ENCODE results near the gene PLCB3. TPM values are rescaled to one million over a fixed set of nuclear protein-coding genes. Genes with fewer than 3 reads are reported as not detected.

The PLCB3 gene
- total and polyA plus RNA-seq, 2 donors (not counting 3 experiments of a cell fraction or from before 2014, with no cell fraction given), result 32.3 to 61.1 TPM

DNA sequence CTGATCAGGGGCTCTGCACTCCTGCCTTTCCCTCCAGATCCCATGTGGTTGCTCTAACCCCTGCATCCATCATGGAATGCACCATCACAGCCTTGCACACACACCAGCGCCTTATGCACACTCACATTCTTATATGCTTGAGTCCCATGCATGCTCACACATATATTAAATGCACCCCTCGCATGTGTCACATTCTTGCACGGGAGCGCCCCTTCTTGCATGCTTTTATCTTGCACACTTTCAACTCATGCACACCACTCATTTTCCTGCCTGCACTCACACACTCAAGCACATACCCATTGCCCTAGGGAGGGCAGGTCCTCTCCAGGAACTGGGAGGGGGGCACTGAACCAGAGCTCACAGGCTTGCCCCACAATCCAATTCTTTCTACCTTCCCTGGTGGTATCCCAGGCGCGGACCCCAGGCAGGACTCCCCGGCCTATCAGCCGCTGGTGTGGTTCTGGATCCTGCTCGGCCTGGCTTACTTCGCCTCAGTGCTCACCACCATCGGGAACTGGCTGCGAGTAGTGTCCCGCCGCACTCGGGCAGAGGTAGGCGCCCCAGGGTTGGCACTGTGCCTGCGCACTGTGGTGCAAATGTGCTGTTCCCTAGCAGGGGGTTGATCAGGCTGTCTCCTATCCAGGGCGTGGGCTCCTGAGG, 46.5 kb downstream of the PLCB3 start:
- TF ChIP-seq JUN (IDR thresholded peaks at IDR 0.05; ENCODE audit: borderline replicate concordance, insufficient read depth, insufficient read length, low read depth) (no peak), EZH2 (IDR thresholded peaks at IDR 0.05; ENCODE audit: borderline replicate concordance, low read depth, low read length, severe bottlenecking) (peak; percentile 75), POLR2AphosphoS5 (IDR thresholded peaks at IDR 0.05; ENCODE audit: insufficient read depth, low read depth, low read length) (no peak), FOS (IDR thresholded peaks at IDR 0.05; ENCODE audit: borderline replicate concordance, insufficient read depth, low read length) (no peak), GATA2 (IDR thresholded peaks at IDR 0.05; ENCODE audit: insufficient read depth, insufficient read length, low read depth, low read length) (no peak), POLR2A (IDR thresholded peaks at IDR 0.05; ENCODE audit: low read depth, low read length) (no peak), MYC (IDR thresholded peaks at IDR 0.05; ENCODE audit: low read depth, low read length) (no peak)
- TF ChIP-seq, protein P1, sequence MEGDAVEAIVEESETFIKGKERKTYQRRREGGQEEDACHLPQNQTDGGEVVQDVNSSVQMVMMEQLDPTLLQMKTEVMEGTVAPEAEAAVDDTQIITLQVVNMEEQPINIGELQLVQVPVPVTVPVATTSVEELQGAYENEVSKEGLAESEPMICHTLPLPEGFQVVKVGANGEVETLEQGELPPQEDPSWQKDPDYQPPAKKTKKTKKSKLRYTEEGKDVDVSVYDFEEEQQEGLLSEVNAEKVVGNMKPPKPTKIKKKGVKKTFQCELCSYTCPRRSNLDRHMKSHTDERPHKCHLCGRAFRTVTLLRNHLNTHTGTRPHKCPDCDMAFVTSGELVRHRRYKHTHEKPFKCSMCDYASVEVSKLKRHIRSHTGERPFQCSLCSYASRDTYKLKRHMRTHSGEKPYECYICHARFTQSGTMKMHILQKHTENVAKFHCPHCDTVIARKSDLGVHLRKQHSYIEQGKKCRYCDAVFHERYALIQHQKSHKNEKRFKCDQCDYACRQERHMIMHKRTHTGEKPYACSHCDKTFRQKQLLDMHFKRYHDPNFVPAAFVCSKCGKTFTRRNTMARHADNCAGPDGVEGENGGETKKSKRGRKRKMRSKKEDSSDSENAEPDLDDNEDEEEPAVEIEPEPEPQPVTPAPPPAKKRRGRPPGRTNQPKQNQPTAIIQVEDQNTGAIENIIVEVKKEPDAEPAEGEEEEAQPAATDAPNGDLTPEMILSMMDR (IDR thresholded peaks at IDR 0.05; ENCODE audit: extremely low read depth in 1 of 2, insufficient read depth in 1 of 2, low read depth in 1 of 2, low read length in 2 of 2), result no peak
- peaks cover 17% of the 10 kb centered on the region for H3K4me1 ChIP-seq (ENCODE audit: control insufficient read depth, extremely low read depth, insufficient read depth, low read length)
- no peaks in the 10 kb centered on the region for H3K9me1 ChIP-seq (replicated peaks; ENCODE audit: control insufficient read depth, extremely low read depth, insufficient read depth, low read length)
- H3K4me2 ChIP-seq (ENCODE audit: insufficient read depth, low read length), result no peak overlapping the region
- peaks cover 48 to 70% of the 10 kb centered on the region in 2 experiments for H3K27me3 ChIP-seq (ENCODE audit: control insufficient read depth in 2 of 2, insufficient read depth in 2 of 2, low read length in 2 of 2)
- H4K20me1 ChIP-seq (replicated peaks; ENCODE audit: control insufficient read depth, extremely low read depth, insufficient read depth, low read length), result no peaks in the 10 kb centered on the region
- no peak overlapping the region for H3K4me3 ChIP-seq (replicated peaks in 1 of 3; ENCODE audit: insufficient read depth in 1 of 3, low read depth in 1 of 3, low read length in 3 of 3)
- H3K9me3 ChIP-seq (replicated peaks; ENCODE audit: control insufficient read depth, insufficient read depth, low read length), result no peaks in the 10 kb centered on the region
- H3K36me3 ChIP-seq (ENCODE audit: control insufficient read depth in 2 of 2, extremely low read depth in 1 of 2, insufficient read depth in 2 of 2, low read length in 2 of 2), result no peaks in the 10 kb centered on the region
- no peak overlapping the region for H3K27ac ChIP-seq (ENCODE audit: insufficient read depth, low read depth, low read length)
- DNase-seq (ENCODE audit: low read depth, low spot score) (no peak), FAIRE-seq (no peak)
- H3K79me2 ChIP-seq (ENCODE audit: control insufficient read depth, insufficient read depth, low read length), result no peaks in the 10 kb centered on the region
- ChIA-PET POLR2A (interaction anchor here (0.6 kb wide), 1 partner anchor 267 kb away, joined by 3 read pairs; no protein-coding TSS in a partner anchor), CTCF (interaction anchor here (1.7 kb wide), 1 partner anchor 93 kb away, joined by 6 read pairs; no protein-coding TSS in a partner anchor)
- dilution Hi-C loops (cut with MboI; ENCODE audit: extremely low pct_ligation_motif_present, low sequenced_read_pairs) (no loop called here), intact Hi-C loops (cut with micrococcal nuclease) (no loop called here)
- BruUV-seq (replicated peaks), result no TSS peak
- H2AFZ ChIP-seq (ENCODE audit: low read depth, low read length), result no peak overlapping the region
- no peak overlapping the region for H3K9ac ChIP-seq (replicated peaks; ENCODE audit: extremely low read depth, insufficient read depth, low read length)

Measured in endothelial cell of umbilical vein (primary cell).